ENCODE measurements around the gene SIL1.

SIL1 gene

GRCh38 chr5:138962614-138963370, 235.4 kb downstream of the SIL1 start:
- Mint-ChIP-seq H3K36me3 (no peaks in the 10 kb centered on the region), H3K9me3 (no peaks in the 10 kb centered on the region), H3K4me1 (no peaks in the 10 kb centered on the region), H3K4me3 (no peak overlapping the region), H3K27me3 (no peaks in the 10 kb centered on the region), H3K27ac (no peak overlapping the region)
- ATAC-seq = no peak

DNA sequence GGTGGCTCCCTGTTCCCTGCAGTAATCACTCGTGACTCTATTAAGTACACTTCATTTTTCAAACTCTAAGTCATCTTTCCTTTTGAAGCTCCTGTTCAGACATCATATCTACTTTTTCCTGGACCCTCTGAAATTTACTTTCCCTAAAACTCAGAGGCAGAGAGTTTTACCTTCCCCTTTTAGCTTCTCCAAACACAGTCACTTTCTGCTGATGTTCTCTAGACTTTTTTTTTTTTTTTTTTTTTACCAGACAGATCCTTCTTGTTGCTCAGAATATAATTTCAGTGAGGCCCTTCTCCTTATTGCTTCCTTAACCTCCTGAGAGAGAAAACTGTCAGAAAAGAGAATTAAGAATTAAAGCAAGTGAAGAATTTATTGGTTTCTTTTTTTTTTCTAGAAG, 236.4 kb downstream of the SIL1 start:
- Mint-ChIP-seq H3K27ac (no peak overlapping the region), H3K36me3 (no peaks in the 10 kb centered on the region), H3K27me3 (no peaks in the 10 kb centered on the region), H3K9me3 (no peaks in the 10 kb centered on the region), H3K4me3 (no peak overlapping the region), H3K4me1 (no peaks in the 10 kb centered on the region)
- no peak for ATAC-seq

DNA sequence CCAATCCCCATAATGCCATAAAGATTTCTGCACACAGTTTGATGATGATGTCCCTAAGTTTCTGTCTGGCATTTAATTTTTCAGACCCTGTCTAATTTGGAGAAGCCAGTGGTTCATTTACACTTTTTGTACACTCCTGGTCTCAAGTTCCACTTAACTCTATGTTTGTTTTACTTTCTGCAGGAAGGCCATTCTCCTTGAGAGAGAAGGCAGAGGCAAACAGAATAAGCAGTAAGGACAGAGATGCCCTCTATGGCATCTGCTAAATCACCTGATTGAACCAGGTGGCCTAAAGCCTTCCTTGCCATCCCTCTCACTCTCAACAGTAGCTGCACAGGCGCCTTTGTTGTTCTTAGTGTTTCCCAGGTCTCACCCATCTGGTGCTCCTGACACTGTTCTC, 236.9 kb downstream of the SIL1 start:
- no peak overlapping the region for H3K4me3 Mint-ChIP-seq
- H3K27ac Mint-ChIP-seq = no peak overlapping the region
- ATAC-seq = no peak
- no peaks in the 10 kb centered on the region for H3K4me1 Mint-ChIP-seq
- no peaks in the 10 kb centered on the region for H3K27me3 Mint-ChIP-seq
- no peaks in the 10 kb centered on the region for H3K9me3 Mint-ChIP-seq
- no peaks in the 10 kb centered on the region for H3K36me3 Mint-ChIP-seq

DNA sequence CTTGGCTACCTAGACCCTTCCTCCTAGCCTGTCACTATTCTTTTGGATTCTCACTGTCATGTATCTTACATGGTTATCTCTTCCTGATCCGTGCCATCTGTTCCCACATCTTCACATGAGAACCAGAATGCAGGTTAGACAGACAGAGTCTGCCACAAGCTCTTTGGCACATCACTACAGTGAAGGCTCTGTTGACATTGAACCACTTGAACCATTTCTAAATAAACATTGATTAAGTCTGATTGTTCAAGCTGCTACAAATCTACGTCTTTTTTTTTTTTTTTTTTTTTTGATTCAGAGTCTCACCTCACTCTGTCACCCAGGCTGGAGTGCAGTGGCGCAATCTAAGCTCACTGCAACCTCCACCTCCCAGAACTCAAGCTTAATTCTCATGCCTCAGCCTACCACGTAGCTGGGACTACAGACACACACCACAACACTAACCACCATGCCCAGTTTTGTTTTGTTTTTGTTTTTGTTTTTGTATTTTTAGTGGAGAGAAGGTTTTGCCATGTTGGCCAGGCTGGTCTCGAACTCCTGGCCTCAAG, 237.9 kb downstream of the SIL1 start:
- Mint-ChIP-seq H3K36me3 (no peaks in the 10 kb centered on the region), H3K27me3 (no peaks in the 10 kb centered on the region), H3K9me3 (no peaks in the 10 kb centered on the region), H3K27ac (no peak overlapping the region), H3K4me1 (no peaks in the 10 kb centered on the region), H3K4me3 (no peak overlapping the region)
- ATAC-seq = no peak

DNA sequence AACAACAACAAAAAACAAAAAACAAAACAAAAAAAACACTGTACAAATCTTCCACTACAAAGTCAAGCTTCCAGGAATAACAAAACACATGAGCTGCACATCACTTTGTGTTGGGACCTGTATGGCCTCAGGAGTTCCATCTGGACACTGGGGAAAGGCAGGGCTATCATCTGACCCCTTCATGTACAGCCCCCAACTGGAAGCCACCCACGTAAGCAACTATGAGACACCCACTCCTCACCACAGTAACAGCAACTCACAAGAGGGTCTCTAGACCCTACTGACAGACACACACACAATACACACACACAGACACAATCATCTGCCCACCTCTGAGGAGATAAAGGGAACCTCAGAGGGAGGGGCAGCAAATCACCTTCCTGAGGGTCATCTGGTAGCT, 241.4 kb downstream of the SIL1 start:
- Mint-ChIP-seq H3K27me3 (no peaks in the 10 kb centered on the region), H3K27ac (no peak overlapping the region), H3K4me3 (no peak overlapping the region), H3K4me1 (peaks cover 21% of the 10 kb centered on the region), H3K9me3 (no peaks in the 10 kb centered on the region), H3K36me3 (no peaks in the 10 kb centered on the region)
- ATAC-seq = no peak

DNA sequence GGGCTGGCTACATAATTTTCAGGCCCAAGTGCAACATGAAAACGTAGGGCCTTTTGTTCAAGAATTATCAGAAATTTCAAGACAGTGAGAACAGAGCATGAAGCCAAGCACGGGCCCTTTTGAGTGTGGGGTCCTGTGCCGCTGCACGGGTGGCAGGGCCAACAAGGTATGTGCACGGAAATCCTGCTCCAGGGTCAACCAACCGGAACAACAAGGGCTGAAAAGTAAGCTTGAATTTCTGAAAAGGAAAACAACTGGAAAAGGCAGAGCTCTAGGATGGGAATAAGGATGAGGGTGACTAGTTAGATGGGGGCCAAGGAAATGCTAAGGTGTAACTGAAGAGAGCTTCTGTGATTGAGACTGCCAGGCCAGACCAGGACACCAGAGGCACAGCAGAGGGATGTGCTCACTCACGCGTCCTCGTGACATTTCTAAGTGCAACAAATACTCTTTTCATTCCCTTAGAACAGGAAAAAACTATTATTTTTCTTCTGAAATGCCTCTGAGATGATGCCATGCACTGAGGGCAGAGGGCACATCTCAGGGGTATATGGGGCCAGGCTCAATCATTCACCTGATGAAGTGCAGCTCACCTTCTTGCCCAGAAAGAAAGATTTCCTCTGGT, 242.4 kb downstream of the SIL1 start:
- H3K4me1 Mint-ChIP-seq = peaks cover 21% of the 10 kb centered on the region
- H3K4me3 Mint-ChIP-seq = no peak overlapping the region
- H3K27ac Mint-ChIP-seq = no peak overlapping the region
- no peak for ATAC-seq
- H3K9me3 Mint-ChIP-seq = no peaks in the 10 kb centered on the region
- no peaks in the 10 kb centered on the region for H3K36me3 Mint-ChIP-seq
- H3K27me3 Mint-ChIP-seq = no peaks in the 10 kb centered on the region

- no peak overlapping the region for H3K4me3 Mint-ChIP-seq
- no peaks in the 10 kb centered on the region for H3K9me3 Mint-ChIP-seq
- no peaks in the 10 kb centered on the region for H3K36me3 Mint-ChIP-seq
- peaks cover 21% of the 10 kb centered on the region for H3K4me1 Mint-ChIP-seq
- ATAC-seq = no peak
- no peak overlapping the region for H3K27ac Mint-ChIP-seq
- H3K27me3 Mint-ChIP-seq = no peaks in the 10 kb centered on the region
These were observed 243.0 kb downstream of the SIL1 start for GRCh38 chr5:138955013-138955660.

DNA sequence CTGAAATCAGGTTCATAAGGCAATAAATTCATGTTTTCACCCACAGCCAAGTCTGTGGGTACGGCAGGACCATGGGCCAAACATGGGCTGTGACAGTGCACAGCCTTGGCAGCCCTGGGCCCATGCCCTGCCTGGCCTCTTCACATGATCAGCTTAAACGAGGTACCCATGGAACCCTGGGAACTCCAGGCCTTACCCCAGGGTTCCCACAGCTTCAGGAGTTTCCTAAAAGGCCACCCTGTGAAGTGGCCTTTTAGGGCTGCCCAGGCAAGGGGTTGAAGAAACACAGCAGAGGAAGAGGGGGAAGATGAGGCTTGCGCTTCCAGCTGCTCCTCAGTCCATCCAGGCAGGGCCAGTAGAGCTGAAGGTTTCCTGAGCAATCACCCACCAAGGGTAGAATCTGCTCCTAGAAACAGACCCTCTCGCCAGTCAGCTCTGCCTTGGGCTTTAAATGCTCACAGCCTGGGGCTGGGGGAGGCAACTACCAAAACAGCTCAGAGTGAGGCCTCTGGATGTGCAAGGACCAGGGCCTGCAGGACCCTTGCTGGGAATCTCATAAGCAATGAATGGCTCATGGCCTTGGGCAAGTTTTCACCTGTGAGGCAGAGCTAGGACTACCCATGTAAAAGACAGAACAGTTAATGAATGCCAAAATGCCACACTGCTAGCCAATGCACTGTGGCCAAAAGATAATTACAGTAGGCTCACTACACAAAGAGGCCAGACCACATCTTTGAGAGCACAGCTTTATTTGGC, 243.7 kb downstream of the SIL1 start:
- Mint-ChIP-seq H3K4me1 (peaks cover 21% of the 10 kb centered on the region), H3K36me3 (no peaks in the 10 kb centered on the region), H3K27ac (peak overlapping the region; percentile 63), H3K4me3 (no peak overlapping the region), H3K9me3 (no peaks in the 10 kb centered on the region), H3K27me3 (no peaks in the 10 kb centered on the region)
- no peak for ATAC-seq

- peak overlapping the region; percentile 63 for H3K27ac Mint-ChIP-seq
- no peaks in the 10 kb centered on the region for H3K27me3 Mint-ChIP-seq
These were observed 244.5 kb downstream of the SIL1 start for GRCh38 chr5:138953387-138954256.

DNA sequence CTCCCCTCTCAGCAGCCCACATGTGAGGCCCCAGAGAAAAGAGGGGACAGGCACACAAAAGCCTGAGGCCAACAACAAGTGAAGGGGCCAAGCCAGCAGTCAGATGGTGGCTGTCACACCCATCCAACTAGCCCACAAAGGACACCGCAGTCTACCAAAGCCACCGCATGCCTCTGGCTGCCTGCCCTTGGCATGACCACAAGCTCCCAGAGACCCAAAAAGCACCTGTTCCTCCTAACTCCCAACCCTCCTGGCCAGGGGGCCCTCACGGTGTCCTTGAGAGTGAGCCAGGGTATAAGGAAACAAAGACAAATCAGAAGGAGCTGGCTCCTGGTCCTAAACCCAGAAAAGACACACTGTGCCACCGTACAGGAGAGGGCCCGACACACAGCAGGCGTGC, 245.2 kb downstream of the SIL1 start:
- Mint-ChIP-seq H3K27me3 (no peaks in the 10 kb centered on the region), H3K36me3 (peaks cover 1% of the 10 kb centered on the region), H3K9me3 (no peaks in the 10 kb centered on the region), H3K4me3 (no peak overlapping the region), H3K4me1 (peaks cover 21% of the 10 kb centered on the region), H3K27ac (peak overlapping the region; percentile 63)
- no peak for ATAC-seq

More at GRCh38 chr5:138953387-138954256, 244.5 kb downstream of the SIL1 start:
- Mint-ChIP-seq H3K4me1 (peaks cover 21% of the 10 kb centered on the region), H3K9me3 (no peaks in the 10 kb centered on the region), H3K36me3 (no peaks in the 10 kb centered on the region), H3K4me3 (no peak overlapping the region)
- peak; percentile 56 for ATAC-seq

GRCh38 chr5:138951986-138952735, 246.0 kb downstream of the SIL1 start:
- H3K27me3 Mint-ChIP-seq = no peaks in the 10 kb centered on the region
- H3K36me3 Mint-ChIP-seq = peaks cover 9% of the 10 kb centered on the region
- H3K4me3 Mint-ChIP-seq = no peak overlapping the region
- H3K27ac Mint-ChIP-seq = no peak overlapping the region
- H3K4me1 Mint-ChIP-seq = peaks cover 21% of the 10 kb centered on the region
- H3K9me3 Mint-ChIP-seq = no peaks in the 10 kb centered on the region
- ATAC-seq = no peak

GRCh38 chr5:138951091-138951985, 246.8 kb downstream of the SIL1 start:
- H3K4me3 Mint-ChIP-seq = no peak overlapping the region
- H3K9me3 Mint-ChIP-seq = no peaks in the 10 kb centered on the region
- H3K27ac Mint-ChIP-seq = no peak overlapping the region
- ATAC-seq = no peak
- H3K4me1 Mint-ChIP-seq = peaks cover 21% of the 10 kb centered on the region
- H3K27me3 Mint-ChIP-seq = no peaks in the 10 kb centered on the region
- H3K36me3 Mint-ChIP-seq = peaks cover 11% of the 10 kb centered on the region

- H3K4me1 Mint-ChIP-seq = peaks cover 21% of the 10 kb centered on the region
- H3K9me3 Mint-ChIP-seq = no peaks in the 10 kb centered on the region
- H3K27me3 Mint-ChIP-seq = no peaks in the 10 kb centered on the region
- peaks cover 12% of the 10 kb centered on the region for H3K36me3 Mint-ChIP-seq
- H3K4me3 Mint-ChIP-seq = no peak overlapping the region
- H3K27ac Mint-ChIP-seq = no peak overlapping the region
- no peak for ATAC-seq
These were observed 247.6 kb downstream of the SIL1 start for GRCh38 chr5:138950421-138951031.

Data from stimulated activated memory B cell treated with anti-CD40 and anti-IgM and Interleukin-4, amounts not matched to agents 10 μg/mL and 1 μg/mL and 100 μg/mL, for 72 hours (primary cell).